H9 (cell line): Measurements from ENCODE around the gene MYO7B. TPM values are rescaled to one million over a fixed set of nuclear protein-coding genes. Genes with fewer than 3 reads are reported as not detected.

Source experiments
- DNase-seq: peaks from one replicate; pipeline ENCODE4 v3.0.0-alpha.2; 2017
- H2AFZ ChIP-seq: one replicate; pipeline ENCODE4 v1.6.1; 2013; ENCODE audit warnings: mild to moderate bottlenecking, low read length, control low read depth, moderate library complexity
- H2AK5ac ChIP-seq: 2 replicates; pipeline ENCODE4 v1.6.1; 2013; ENCODE audit warnings: low read length, control low read depth, mixed read lengths; ENCODE audit not compliant: insufficient read length
- H2BK120ac ChIP-seq: one replicate; pipeline ENCODE4 v1.6.1; 2013; ENCODE audit warnings: low read depth, mild to moderate bottlenecking, low read length, control low read depth, inconsistent platforms; ENCODE audit not compliant: poor library complexity, severe bottlenecking
- H2BK12ac ChIP-seq: 2 replicates; pipeline ENCODE4 v1.6.1; 2013; ENCODE audit warnings: low read length, control low read depth, mixed read lengths, low read depth; ENCODE audit not compliant: insufficient read length
- H2BK15ac ChIP-seq: 2 replicates; pipeline ENCODE4 v1.6.1; 2013; ENCODE audit warnings: low read depth, low read length, control low read depth
- H2BK20ac ChIP-seq: one replicate; pipeline ENCODE4 v1.6.1; 2013; ENCODE audit warnings: low read depth, mild to moderate bottlenecking, low read length, control low read depth, inconsistent platforms; ENCODE audit not compliant: poor library complexity, severe bottlenecking
- H2BK5ac ChIP-seq: 2 replicates; pipeline ENCODE4 v1.6.1; 2013; ENCODE audit warnings: low read length, control low read depth, mixed read lengths; ENCODE audit not compliant: insufficient read length
- H3K14ac ChIP-seq: 2 replicates; pipeline ENCODE4 v1.6.1; 2013; ENCODE audit warnings: low read length, control low read depth; ENCODE audit not compliant: insufficient read depth
- H3K18ac ChIP-seq: 2 replicates; pipeline ENCODE4 v1.6.1; 2013; ENCODE audit warnings: low read depth, mild to moderate bottlenecking, mixed read lengths, low read length, control low read depth; ENCODE audit not compliant: insufficient read length
- H3K23ac ChIP-seq: 2 replicates; pipeline ENCODE4 v1.6.1; 2013; ENCODE audit warnings: low read length, control low read depth, mixed read lengths, low read depth; ENCODE audit not compliant: insufficient read length
- H3K23me2 ChIP-seq: 2 replicates; pipeline ENCODE4 v1.6.1; 2013; ENCODE audit warnings: low read depth, mild to moderate bottlenecking, mixed read lengths, low read length, control low read depth; ENCODE audit not compliant: insufficient read length, poor library complexity, severe bottlenecking
- H3K27ac ChIP-seq: 2 replicates; pipeline ENCODE4 v1.5.1; 2013; ENCODE audit warnings: low read length, control low read depth, mixed read lengths, low read depth; ENCODE audit not compliant: insufficient read length
- H3K27me3 ChIP-seq: 2 replicates; pipeline ENCODE4 v1.6.1; 2013; ENCODE audit warnings: low read length, control low read depth, inconsistent platforms; ENCODE audit not compliant: insufficient read depth
- H3K4ac ChIP-seq: 2 replicates; pipeline ENCODE4 v1.6.1; 2013; ENCODE audit warnings: low read depth, mild to moderate bottlenecking, control low read depth, inconsistent platforms, low read length, moderate library complexity
- H3K4me1 ChIP-seq: 2 replicates; pipeline ENCODE4 v1.6.1; 2013; ENCODE audit warnings: low read length, control low read depth, inconsistent platforms; ENCODE audit not compliant: insufficient read depth
- H3K4me2 ChIP-seq: 2 replicates; pipeline ENCODE4 v1.6.1; 2013; ENCODE audit warnings: low read length, control low read depth, mixed read lengths; ENCODE audit not compliant: insufficient read length, insufficient read depth
- H3K56ac ChIP-seq: 2 replicates; pipeline ENCODE4 v1.6.1; 2013; ENCODE audit warnings: low read depth, mild to moderate bottlenecking, mixed read lengths, low read length, control low read depth; ENCODE audit not compliant: insufficient read length
- H3K79me1 ChIP-seq: 2 replicates; pipeline ENCODE4 v1.6.1; 2013; ENCODE audit warnings: low read depth, mild to moderate bottlenecking, moderate library complexity, low read length, control low read depth, inconsistent platforms; ENCODE audit not compliant: insufficient read depth, poor library complexity, severe bottlenecking
- H3K79me2 ChIP-seq: 2 replicates; pipeline ENCODE4 v1.6.1; 2013; ENCODE audit warnings: low read length, control low read depth, inconsistent platforms; ENCODE audit not compliant: insufficient read depth
- H3K9ac ChIP-seq: 2 replicates; pipeline ENCODE4 v1.6.1; 2013; ENCODE audit warnings: low read length, control low read depth, mixed read lengths; ENCODE audit not compliant: insufficient read length; ENCODE audit errors: extremely low read depth
- H3K9me3 ChIP-seq: one replicate; pipeline ENCODE4 v1.6.1; 2013; ENCODE audit warnings: low read depth, low read length, inconsistent platforms; ENCODE audit not compliant: control insufficient read depth
- H3T11ph ChIP-seq: one replicate; pipeline ENCODE4 v1.6.1; 2013; ENCODE audit warnings: mild to moderate bottlenecking, low read length, control low read depth, inconsistent platforms
- H4K20me1 ChIP-seq: one replicate; pipeline ENCODE4 v1.6.1; 2013; ENCODE audit not compliant: control insufficient read depth, insufficient read length, insufficient read depth
- H4K5ac ChIP-seq: 2 replicates; pipeline ENCODE4 v1.6.1; 2013; ENCODE audit warnings: low read depth, mild to moderate bottlenecking, mixed read lengths, low read length, control low read depth; ENCODE audit not compliant: insufficient read length
- H4K8ac ChIP-seq: replicated peaks from 2 replicates; pipeline ENCODE4 v1.6.1; 2013; ENCODE audit warnings: low read length, control low read depth, mixed read lengths, low read depth; ENCODE audit not compliant: insufficient read length
- H4K91ac ChIP-seq: 2 replicates; pipeline ENCODE4 v1.6.1; 2013; ENCODE audit warnings: low read depth, mild to moderate bottlenecking, moderate library complexity, mixed read lengths, low read length, control low read depth; ENCODE audit not compliant: insufficient read length
- H3K27ac Mint-ChIP-seq, 3 experiments: 2 replicates in 2 of 3; 3 replicates in 1 of 3; pipeline ENCODE4 v1.8.0; 2020 to 2021; ENCODE audit warnings: mixed read lengths in 3 of 3, mild to moderate bottlenecking in 1 of 3, moderate library complexity in 1 of 3
- H3K27me3 Mint-ChIP-seq: 2 replicates; pipeline ENCODE4 v1.8.0; 2021; ENCODE audit warnings: low read depth, mild to moderate bottlenecking, moderate library complexity, mixed read lengths
- H3K36me3 Mint-ChIP-seq, 3 experiments: 2 replicates in 2 of 3; 3 replicates in 1 of 3; pipeline ENCODE4 v1.8.0; 2020 to 2021; ENCODE audit warnings: low read depth in 3 of 3, mixed read lengths in 3 of 3; ENCODE audit not compliant: insufficient read depth in 1 of 3
- H3K4me1 Mint-ChIP-seq, 2 experiments: 2 replicates each; pipeline ENCODE4 v1.8.0; 2020; ENCODE audit warnings: mixed read lengths in 2 of 2
- H3K4me3 Mint-ChIP-seq, 2 experiments: 2 replicates in 1 of 2; 3 replicates in 1 of 2; pipeline ENCODE4 v1.8.0; 2020 to 2021; ENCODE audit warnings: mild to moderate bottlenecking in 2 of 2, mixed read lengths in 2 of 2, moderate library complexity in 1 of 2
- H3K9me3 Mint-ChIP-seq, 2 experiments: 2 replicates in 1 of 2; 3 replicates in 1 of 2; pipeline ENCODE4 v1.8.0; 2020; ENCODE audit warnings: mild to moderate bottlenecking in 2 of 2, mixed read lengths in 2 of 2, moderate library complexity in 1 of 2
- WGBS: extraction: QIAGEN DNeasy Blood & Tissue Kit; methylation state at CpG from one replicate; pipeline ENCODE4 v1.1.7; 2013; ENCODE audit warnings: missing lambda C conversion rate, low lambda C conversion rate, mixed read lengths; ENCODE audit not compliant: insufficient read length; ENCODE audit errors: extremely low coverage; 5-methylcytosine and 5-hydroxymethylcytosine counted together
- total RNA-seq: library from RNA; stranded (reverse); gene quantifications from 2 replicates; pipeline ENCODE4 v1.2.1, GENCODE V29; 2021
- TF ChIP-seq, protein P1 (sequence below): fragments of 200-600 bp; sonication (generic); conservative IDR thresholded peaks from 3 replicates; pipeline ENCODE4 v1.8.0; 2021; ENCODE audit warnings: antibody characterized with exemption, mild to moderate bottlenecking

The MYO7B gene
- total RNA-seq, 1 experiment from 2014 or later = not detected

DNA sequence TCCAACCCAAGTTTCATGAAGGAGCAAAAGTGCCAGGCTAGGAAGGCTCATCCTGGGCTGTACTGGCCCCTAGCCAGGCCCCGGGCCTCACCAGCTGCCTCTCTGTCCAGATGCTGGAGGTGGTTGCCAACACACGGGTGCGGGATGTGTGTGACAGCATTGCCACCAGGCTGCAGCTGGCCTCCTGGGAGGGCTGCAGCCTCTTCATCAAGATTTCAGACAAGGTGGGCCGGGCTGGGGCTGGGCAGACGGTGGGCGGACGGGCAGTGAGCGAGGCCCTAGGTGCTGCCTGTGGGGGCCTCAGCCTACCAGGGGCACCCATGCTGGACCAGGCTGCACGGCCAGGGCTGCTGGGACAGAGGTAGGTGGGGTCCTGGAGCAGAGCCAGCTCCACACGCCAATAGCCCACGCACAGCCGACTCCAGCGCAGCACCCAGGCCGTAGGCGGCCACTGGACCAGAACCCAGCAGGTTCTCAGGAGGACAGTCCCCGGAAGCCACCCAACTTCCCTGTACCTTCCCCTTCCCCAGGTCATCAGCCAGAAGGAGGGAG is 98.7 kb downstream of the MYO7B start:
- H3K79me1 ChIP-seq = no peaks in the 10 kb centered on the region
- H3K9me3 ChIP-seq = no peaks in the 10 kb centered on the region

More for the DNA sequence above, 98.7 kb downstream of the MYO7B start:
- H3K4ac ChIP-seq = no peak overlapping the region
- no peak overlapping the region for H3K4me2 ChIP-seq
- H3K27me3 ChIP-seq = no peaks in the 10 kb centered on the region
- no peaks in the 10 kb centered on the region; the same call in 1 of the 2 replicates for H3K4me1 ChIP-seq
- H2AK5ac ChIP-seq = no peak overlapping the region
- DNase-seq = no peak
- no peak overlapping the region for H4K5ac ChIP-seq
- no peak overlapping the region for H3K56ac ChIP-seq
- no peak overlapping the region for H3K23ac ChIP-seq
- H3K27ac ChIP-seq = no peak overlapping the region
- peaks cover 8% of the 10 kb centered on the region in 2 experiments for H3K4me1 Mint-ChIP-seq
- no peak overlapping the region; the same call in 1 of the 2 replicates for H3K14ac ChIP-seq
- WGBS = no CpG with 5 or more reads among the region's 16 CpGs
- H2BK120ac ChIP-seq = no peak overlapping the region
- H3K23me2 ChIP-seq = no peaks in the 10 kb centered on the region
- no peak overlapping the region for H2BK15ac ChIP-seq
- H2BK5ac ChIP-seq = no peak overlapping the region
- no peaks in the 10 kb centered on the region for H3K79me2 ChIP-seq
- no peak overlapping the region for H2BK20ac ChIP-seq
- H4K91ac ChIP-seq = no peak overlapping the region
- no peak overlapping the region for H2BK12ac ChIP-seq
- H3K9me3 Mint-ChIP-seq = no peaks in the 10 kb centered on the region
- TF ChIP-seq, protein P1, sequence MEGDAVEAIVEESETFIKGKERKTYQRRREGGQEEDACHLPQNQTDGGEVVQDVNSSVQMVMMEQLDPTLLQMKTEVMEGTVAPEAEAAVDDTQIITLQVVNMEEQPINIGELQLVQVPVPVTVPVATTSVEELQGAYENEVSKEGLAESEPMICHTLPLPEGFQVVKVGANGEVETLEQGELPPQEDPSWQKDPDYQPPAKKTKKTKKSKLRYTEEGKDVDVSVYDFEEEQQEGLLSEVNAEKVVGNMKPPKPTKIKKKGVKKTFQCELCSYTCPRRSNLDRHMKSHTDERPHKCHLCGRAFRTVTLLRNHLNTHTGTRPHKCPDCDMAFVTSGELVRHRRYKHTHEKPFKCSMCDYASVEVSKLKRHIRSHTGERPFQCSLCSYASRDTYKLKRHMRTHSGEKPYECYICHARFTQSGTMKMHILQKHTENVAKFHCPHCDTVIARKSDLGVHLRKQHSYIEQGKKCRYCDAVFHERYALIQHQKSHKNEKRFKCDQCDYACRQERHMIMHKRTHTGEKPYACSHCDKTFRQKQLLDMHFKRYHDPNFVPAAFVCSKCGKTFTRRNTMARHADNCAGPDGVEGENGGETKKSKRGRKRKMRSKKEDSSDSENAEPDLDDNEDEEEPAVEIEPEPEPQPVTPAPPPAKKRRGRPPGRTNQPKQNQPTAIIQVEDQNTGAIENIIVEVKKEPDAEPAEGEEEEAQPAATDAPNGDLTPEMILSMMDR = no peak
- H3K4me3 Mint-ChIP-seq = no peak overlapping the region
- no peaks in the 10 kb centered on the region for H4K20me1 ChIP-seq
- H3K27ac Mint-ChIP-seq = no peak overlapping the region
- H4K8ac ChIP-seq = no peak overlapping the region
- no peak overlapping the region for H3T11ph ChIP-seq
- H3K9ac ChIP-seq = no peak overlapping the region
- no peaks in the 10 kb centered on the region for H3K36me3 Mint-ChIP-seq
- no peak overlapping the region for H3K18ac ChIP-seq
- H2AFZ ChIP-seq = no peak overlapping the region
- H3K27me3 Mint-ChIP-seq = no peaks in the 10 kb centered on the region
